GM21381 (cell line): ENCODE measurements around the gene STK36.
"Not testable (repeated sequence)": the region's sequence is repeated elsewhere in the genome, so short reads cannot be mapped to it uniquely, and the experiment has no call there.

Source experiments
- ATAC-seq: cut with Tn5 transposase; IDR thresholded peaks from one replicate; pipeline ENCODE4 v1.9.1; 2021; ENCODE audit warnings: mild to moderate bottlenecking, moderate library complexity; ENCODE audit not compliant: unreplicated experiment

STK36 gene

GRCh38 chr2:218662827-218663226 is 9.1 kb upstream of the STK36 start:
- ATAC-seq: no peak

- ATAC-seq: no peak
These were observed 8.0 kb upstream of the STK36 start for GRCh38 chr2:218663901-218664300.

- no peak for ATAC-seq
These were observed 7.2 kb upstream of the STK36 start for GRCh38 chr2:218664653-218665052.

GRCh38 chr2:218671097-218671653 is 711 bp upstream of the STK36 start:
- no peak for ATAC-seq

GRCh38 chr2:218679119-218679518 is 7.2 kb downstream of the STK36 start:
- no peak for ATAC-seq

- no peak for ATAC-seq
These were observed 8.2 kb downstream of the STK36 start for GRCh38 chr2:218680061-218680460.

- ATAC-seq: not testable (repeated sequence)
These were observed 15.6 kb downstream of the STK36 start for GRCh38 chr2:218687400-218688060.

GRCh38 chr2:218691234-218691633 is 19.3 kb downstream of the STK36 start:
- no peak for ATAC-seq

- ATAC-seq: no peak
These were observed 22.7 kb downstream of the STK36 start for GRCh38 chr2:218694405-218695145.

GRCh38 chr2:218698885-218699284 is 27.0 kb downstream of the STK36 start:
- ATAC-seq: no peak

GRCh38 chr2:218701806-218702205 is 29.9 kb downstream of the STK36 start:
- ATAC-seq: no peak

GRCh38 chr2:218703341-218703740 is 31.5 kb downstream of the STK36 start:
- no peak for ATAC-seq

- peak; percentile 27 for ATAC-seq
These were observed 36.2 kb downstream of the STK36 start for GRCh38 chr2:218708086-218708485.

GRCh38 chr2:218709908-218710307 is 38.0 kb downstream of the STK36 start:
- ATAC-seq: no peak

- no peak for ATAC-seq
These were observed 38.4 kb downstream of the STK36 start for GRCh38 chr2:218710334-218710686.

- peak; percentile 93 for ATAC-seq
These were observed 39.0 kb downstream of the STK36 start, which contains the start of gene TTLL4 for GRCh38 chr2:218710687-218711549. Gene TTLL4 (plus strand): TSS chr2:218710835. CDS start chr2:218737677, 26,842 bp downstream.

GRCh38 chr2:218711550-218711929 is 39.7 kb downstream of the STK36 start:
- ATAC-seq: no peak

- no peak for ATAC-seq
These were observed 42.0 kb downstream of the STK36 start for GRCh38 chr2:218713922-218714321.

- ATAC-seq: no peak
These were observed 44.2 kb downstream of the STK36 start for GRCh38 chr2:218716070-218716469.

- ATAC-seq: no peak
These were observed 45.4 kb downstream of the STK36 start for GRCh38 chr2:218717262-218717661.

- no peak for ATAC-seq
These were observed 46.2 kb downstream of the STK36 start for GRCh38 chr2:218718058-218718457.
